ENCODE results near the gene SMG6. TPM values are rescaled to one million over a fixed set of nuclear protein-coding genes. Genes with fewer than 3 reads are reported as not detected.
"Not testable (repeated sequence)": the region's sequence is repeated elsewhere in the genome, so short reads cannot be mapped to it uniquely, and the experiment has no call there.

Gene SMG6
- polyA plus RNA-seq, 4 donors: 27.8 to 36.6 (median 31.2) TPM

DNA sequence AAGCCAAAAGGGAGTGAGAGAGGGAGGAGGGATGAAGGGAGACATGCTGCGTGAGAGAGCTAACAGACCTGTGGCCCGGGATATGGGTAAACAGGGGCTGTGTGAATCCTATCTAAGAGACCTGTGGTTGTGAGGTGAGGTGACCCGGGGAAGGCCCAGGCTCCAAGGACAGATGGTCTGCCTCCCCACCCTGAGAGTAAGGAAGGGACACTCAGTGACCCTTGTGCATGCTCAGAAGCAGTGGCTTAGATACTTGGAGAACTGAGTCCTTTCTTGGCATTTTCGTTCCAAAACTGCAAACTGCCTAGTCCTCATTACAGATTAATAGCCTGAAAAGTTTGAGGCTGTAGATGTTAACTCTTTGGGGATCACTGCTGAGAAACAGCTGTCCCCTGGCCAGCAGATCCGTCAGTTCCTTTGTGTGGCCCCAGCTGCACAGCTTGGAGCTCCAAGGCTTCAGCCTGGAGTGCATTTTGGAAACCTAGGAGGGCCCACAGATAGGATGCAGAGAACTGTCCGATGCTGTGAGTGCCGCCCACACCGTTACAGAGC is 121.6 kb downstream of the SMG6 start:
- DNase-seq (ENCODE audit: low read depth in 4 of 4, low spot score in 2 of 4): no peak

DNA sequence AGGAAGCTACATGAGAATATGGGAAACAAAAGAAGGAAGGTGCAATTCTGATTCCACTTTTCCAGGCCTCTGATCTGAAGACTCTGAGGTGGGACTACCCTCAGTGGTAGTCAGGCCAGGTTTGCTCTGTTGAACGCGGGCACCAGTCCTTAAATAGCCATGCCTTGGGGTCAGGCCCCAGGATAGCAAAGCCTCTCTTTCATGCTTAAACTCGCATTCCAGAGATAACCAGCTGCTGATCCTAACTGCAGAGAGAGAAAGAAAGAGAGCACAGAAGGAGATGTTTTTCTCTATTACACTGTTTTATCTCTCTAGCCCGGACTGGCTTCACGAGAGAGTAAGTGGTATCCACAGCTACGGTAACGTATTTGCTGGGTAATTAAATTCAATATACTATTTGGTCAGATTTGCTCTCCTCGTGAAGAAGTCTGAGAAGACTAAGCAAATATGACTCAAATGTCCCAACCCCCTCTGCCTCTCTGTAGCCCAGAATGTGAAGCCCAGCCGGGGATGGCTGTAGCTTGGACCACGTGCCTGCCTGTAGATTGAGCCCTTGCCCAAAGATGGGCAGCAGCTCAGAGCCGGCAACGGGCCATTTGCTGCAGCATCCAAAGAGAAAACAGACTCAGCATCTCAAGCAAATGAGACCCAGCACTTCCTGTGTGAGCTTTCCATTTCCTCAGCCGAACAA is 122.2 kb downstream of the SMG6 start:
- no peak for DNase-seq (ENCODE audit: low read depth in 4 of 4, low spot score in 2 of 4)

DNA sequence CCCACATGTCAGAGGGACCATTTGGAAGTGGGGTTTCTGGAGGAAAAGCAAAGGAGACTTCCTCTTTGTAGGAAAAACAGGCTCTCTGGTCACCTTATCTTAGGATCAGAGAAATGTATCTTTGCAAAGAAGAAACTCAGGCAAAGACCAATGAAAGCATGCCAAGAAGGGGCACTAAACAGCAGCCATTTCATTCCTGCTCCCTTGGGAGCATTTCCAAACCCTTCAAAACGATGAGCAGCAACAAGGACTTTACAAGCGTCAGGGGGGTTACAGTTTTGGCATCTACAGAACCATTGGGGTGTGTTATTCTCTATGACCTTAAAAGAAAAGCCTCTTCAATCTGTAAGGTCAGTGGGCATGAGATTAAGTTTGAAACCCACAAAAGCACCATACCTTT is 122.8 kb downstream of the SMG6 start:
- no peak for DNase-seq (ENCODE audit: low read depth in 4 of 4, low spot score in 2 of 4)

DNA sequence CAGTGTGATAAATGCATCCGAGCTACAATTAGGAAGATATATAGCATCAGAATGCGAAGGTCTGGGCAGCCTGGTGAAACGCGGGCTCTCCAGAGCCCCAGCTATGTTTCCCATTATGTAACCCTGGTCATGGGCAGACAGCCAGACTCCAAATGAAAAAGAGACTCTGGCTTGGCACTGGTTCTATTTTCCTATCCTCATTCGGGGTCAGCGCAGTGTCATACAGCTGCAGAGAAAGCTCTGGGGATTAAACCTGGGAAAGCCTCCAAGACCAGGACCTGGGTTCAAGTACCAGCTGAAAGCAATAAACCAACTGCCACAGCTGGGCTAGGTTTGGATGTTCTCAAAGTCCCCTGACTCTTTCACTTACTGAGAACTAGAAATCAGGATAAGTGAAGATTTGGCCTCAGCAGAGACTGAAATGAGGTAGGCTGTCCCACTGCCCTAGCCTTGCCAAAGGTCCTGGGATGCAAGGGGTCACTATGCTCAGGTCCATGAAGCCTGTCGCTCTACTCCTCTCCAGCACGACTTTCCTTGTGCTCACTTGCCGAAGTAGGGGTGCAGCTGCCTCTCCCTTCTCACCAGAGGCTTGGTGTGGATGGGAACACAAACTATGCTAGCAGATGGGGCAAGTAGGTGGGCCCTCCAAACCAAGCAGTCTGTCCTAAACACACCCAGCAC is 123.8 kb downstream of the SMG6 start:
- peak in 3 of 4 donors; percentile 83 to 89 (median 85) for DNase-seq (ENCODE audit: low read depth in 4 of 4, low spot score in 2 of 4)

DNA sequence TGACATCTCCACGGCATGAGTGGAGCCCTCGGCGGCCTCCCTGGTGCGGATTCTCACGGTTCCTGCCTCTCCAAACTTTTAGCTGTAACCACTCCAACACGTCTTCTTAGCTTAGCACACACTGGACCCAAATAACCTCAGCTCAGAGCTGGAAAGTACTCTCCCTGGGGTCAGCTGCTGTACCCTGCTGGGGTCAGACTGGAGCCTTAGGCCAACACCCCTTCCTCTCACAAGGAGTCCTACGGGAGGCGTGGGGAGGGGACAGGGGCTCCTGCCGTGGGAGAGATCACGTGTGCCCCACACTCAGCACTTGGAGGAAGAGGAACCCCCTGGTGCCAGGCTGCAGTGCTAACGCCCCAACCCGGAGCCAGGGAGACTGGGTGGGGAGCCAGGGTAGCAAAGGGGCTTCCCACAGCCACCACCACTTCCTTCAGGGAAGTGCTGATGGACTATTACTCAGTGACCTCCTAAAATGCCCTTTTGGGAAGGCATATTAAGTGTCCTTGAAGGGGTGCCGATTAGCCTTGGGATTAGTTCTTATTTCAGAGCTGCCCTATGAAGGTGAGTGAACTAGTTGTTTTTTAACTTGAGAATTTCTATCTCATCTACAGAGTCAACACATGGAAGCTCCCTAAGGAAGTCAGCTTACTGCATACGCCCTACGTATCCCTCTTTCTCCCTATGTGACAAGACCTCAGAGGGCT is 124.6 kb downstream of the SMG6 start:
- no peak for DNase-seq (ENCODE audit: low read depth in 4 of 4, low spot score in 2 of 4)

DNA sequence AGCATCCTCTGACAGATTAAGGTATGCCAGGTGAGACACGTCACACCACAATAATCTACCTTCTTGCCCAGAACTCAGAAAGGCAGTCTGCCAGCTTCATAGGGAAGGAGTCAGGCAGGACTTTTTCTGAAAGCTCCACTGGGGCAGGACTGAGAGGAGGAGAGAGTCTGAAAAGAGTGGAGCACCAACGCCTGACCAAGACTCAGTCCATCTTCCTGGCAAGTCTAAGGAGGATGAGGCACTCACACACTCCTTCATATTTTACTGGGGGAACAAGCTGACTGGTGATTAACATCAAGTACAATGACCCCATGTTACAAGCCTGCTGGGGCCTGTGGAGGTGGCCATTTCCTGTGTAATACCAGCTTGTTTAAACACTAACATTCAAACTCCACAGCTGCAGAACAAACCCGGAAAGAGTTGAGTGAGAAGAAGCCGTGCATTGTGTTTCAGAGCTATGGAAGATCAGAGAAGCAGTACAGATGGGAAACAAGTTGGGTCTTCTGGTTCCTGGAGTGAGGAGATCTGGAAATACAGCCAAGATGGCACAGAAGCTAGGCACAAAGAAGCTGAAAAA is 126.3 kb downstream of the SMG6 start:
- DNase-seq (ENCODE audit: low read depth in 4 of 4, low spot score in 2 of 4): no peak

DNA sequence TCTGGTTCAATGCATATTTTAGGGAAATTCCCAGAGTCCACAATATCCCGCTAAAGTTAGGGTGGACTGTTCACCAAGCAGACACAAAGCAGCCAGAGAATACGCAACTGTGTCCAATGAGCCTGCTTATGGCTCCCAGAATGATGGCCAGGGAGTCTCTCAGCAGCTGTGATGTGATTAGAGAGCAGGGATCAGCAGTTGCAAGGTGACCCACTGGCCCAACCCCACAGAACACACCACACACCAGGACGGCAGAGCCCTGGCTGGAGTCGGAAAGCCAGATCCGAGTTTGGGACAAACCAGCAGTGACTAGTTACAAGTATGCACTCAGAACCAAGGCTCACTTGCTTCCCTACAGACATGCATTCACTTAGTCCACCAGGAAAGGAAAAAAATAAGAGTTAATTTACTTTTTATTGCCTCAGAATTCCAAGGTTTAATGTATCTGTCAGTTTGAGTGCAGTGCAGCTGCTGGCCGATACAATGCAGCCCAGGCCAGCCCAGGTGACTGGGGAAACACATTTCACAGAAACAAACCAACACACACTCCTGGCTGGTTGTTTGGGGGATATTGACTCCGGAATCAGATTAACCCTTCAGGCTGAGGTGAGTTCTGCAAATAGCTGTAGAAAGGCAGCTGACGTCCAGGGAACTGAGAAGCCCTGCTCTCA is 127.0 kb downstream of the SMG6 start:
- no peak for DNase-seq (ENCODE audit: low read depth in 4 of 4, low spot score in 2 of 4)

DNA sequence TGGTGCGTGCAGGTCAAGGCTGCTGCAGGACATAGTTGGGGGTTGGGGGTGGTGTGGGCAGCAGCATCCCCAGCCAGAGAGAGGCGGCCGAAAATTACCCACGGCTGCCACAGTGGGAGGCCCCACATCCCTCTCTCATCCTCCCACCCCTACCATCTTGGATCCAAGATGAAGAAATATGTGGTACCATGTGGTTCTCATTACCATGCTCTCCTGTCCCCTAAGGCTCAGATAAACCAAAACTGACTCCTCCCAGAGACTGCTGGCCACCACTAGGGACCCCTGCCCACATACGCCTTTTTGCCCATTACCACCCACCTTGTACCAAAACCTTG is 128.3 kb downstream of the SMG6 start:
- DNase-seq (ENCODE audit: low read depth in 4 of 4, low spot score in 2 of 4): no peak

DNA sequence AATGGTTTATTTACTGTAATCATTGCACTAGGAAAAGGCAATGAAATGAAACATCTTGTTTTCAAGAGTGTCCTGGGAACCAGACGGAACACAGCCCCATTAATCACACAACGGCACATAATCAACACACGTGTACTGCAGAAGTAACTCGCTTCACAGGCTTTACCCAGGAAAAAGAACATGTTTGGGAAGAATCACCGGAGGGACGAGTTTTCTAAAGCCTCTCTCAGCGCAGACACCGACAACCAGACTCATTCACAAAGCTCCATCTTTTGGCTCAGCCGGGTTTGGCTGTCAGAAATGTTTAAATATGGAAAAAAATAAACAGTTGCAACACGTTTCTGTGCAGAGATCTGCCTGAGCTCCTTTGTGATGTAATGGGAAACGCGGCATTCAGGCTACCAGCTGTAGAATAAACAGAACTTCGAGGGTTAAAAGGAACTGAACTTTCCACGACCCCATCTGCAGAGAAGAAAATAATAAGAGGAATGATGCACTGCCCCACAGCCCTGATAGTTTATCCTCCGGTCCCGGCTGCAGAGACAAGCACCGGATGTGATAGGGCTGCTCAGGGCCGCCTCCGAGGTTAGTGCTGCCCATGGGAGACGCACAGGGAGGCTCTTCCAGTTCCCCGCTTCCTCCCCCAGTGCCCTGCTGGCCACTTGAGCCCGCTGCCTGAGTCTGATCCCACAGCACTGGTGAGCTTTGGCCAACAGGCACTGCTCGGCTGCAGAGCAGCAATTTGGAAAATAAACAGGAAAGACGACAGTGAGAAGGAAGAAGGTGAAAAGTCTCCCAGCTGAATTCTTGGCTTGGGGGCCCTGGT is 128.9 kb downstream of the SMG6 start:
- peak in 3 of 4 donors; percentile 65 to 74 (median 71) for DNase-seq (ENCODE audit: low read depth in 4 of 4, low spot score in 2 of 4)

DNA sequence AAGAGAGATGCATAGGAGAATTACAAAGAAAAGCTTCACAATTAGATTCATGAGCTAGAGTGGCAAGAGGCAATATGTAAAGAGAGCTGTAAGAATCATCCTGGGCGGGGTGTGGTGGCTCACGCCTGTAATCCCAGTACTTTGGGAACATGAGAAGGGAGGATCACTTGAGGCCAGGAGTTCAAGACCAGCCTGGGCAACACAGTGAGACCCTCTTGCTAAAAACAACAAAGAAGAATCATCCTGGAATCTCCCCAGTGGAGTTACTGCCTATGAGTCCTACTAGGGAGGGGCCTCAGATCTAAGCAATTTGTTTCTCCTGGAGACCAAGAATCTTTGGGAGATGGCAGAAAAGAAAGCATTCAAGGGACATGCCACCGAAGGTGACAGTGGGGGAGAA is 129.6 kb downstream of the SMG6 start:
- no peak for DNase-seq (ENCODE audit: low read depth in 4 of 4, low spot score in 2 of 4)

DNA sequence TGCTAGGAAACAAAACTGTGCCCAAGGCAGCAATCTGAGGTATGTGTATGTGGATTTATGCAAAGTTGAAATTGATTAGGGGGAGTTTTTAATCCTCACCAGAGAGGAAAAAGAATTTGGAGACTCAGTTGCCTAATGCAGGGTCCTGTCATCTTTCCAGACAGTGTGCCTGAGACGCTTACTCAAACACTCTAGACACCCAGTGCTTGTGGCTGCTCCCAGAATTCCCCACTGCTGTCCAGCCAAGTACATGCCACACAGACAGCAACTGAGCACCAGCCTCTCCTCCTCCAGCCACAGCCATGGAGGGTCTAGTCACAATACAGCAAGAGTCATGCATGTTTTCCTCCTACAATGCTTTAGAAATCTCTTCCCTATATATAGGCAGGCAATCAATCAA is 130.6 kb downstream of the SMG6 start:
- no peak for DNase-seq (ENCODE audit: low read depth in 4 of 4, low spot score in 2 of 4)

DNA sequence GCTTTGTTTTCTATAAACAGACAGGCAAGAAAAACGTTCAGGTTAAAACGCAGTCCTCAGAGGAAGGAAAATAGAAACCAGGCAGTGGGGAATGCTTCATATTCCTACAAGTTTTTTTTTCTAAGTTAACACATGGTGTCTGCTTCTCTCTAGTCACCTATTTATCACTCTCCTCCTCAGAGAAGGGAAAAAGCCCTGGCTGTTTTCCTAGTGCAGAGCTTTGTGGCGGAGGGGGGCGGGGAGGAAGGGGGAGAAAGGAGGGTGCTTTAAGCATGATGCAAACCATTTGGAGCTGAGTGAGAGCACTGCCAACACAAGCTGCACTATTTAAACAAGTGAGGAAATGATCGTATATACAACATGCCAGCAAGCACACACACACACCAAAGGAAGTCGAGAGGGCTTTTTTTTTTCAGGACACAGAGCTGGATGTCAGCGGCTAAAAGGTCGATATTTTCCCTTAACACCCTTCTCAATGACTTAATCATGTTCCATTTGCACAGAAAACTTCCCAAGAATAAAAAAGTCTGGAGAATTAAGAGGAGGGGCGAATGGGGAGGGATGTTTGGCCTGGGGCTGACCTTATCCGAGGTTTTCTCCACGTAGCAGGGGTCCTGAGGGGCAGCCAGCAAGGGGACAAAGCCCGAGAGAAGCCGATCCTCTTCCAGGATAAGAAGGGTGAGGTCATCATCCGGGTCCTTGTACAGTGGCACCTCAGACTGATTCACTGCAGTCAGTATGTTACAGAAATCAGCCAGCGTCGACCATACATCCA is 131.3 kb downstream of the SMG6 start:
- DNase-seq (ENCODE audit: low read depth in 4 of 4, low spot score in 2 of 4): peak in 3 of 4 donors; percentile 70 to 85 (median 79)

DNA sequence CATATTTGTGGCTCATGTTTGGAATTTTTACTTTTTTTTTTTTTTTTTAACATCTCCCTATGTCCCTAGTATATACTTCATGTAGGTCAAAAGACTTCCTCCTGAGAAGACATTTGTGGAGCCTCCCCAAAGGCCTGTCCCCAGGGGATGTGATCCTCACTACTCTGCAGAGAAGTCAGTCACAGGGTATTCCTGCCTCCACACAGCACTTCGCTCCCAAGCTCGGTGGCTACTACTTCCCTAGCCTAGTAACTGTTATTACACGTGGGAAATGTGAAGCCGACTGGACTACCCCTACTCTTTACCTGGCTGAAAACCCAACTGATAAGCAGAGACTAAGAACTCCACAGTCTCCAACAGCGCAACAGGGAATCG is 131.9 kb downstream of the SMG6 start:
- DNase-seq (ENCODE audit: low read depth in 4 of 4, low spot score in 2 of 4): no peak

DNA sequence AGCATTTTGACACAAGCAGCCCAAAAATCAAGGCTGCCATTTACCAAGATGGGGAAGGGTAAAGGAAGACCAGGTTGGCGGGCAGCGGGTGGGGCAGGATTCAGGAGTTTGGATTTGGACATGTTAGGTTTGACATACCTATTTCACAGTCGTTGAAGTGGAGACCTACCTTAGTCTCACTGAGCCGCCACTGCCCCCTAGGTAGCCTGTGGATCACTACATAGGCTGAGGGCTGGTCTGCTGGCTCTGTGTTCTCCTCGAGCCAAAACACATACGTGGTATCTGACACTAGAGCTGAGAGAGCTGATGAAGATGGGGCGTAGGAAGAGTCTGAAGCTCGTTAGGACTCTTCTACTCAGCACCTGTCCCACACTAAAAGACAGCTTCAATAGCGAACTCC is 133.6 kb downstream of the SMG6 start:
- no peak for DNase-seq (ENCODE audit: low read depth in 4 of 4, low spot score in 2 of 4)

DNA sequence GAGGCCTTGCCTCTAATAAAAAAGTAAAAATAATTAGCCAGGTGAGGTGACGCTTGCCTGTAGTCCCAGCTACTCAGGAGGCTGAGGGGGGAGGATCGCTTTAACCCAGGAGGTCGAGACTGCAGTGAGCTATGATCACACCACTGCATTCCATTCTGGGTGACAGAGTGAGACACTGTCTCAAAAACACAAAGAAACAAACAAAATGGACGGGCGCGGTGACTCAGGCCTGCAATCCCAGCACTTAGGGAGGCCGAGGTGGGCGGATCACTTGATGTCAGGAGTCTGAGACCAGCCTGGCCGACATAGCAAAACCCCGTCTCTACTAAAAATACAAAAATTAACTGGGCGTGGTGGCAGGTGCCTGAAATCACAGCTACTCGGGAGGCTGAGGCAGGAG is 137.9 kb downstream of the SMG6 start:
- not testable (repeated sequence) for DNase-seq (ENCODE audit: low read depth in 4 of 4, low spot score in 2 of 4)

DNA sequence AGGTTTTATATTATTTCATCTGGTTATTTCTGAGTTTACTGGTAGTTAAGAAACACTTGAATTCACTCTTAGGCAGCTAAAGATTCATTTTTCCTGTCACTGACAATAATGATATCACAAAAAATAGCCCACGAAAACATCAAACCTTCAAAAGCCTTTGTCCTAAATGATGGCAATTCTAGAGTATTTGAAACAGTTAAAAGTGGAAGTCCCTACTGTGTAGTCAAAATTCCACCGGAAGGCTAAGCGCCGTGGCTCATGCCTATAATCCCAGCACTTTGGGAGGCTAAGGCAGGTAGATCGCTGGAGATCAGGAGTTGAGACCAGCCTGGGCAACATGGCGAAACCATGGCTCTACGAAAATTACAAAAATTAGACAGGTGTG is 145.2 kb downstream of the SMG6 start:
- DNase-seq (ENCODE audit: low read depth in 4 of 4, low spot score in 2 of 4): no peak

DNA sequence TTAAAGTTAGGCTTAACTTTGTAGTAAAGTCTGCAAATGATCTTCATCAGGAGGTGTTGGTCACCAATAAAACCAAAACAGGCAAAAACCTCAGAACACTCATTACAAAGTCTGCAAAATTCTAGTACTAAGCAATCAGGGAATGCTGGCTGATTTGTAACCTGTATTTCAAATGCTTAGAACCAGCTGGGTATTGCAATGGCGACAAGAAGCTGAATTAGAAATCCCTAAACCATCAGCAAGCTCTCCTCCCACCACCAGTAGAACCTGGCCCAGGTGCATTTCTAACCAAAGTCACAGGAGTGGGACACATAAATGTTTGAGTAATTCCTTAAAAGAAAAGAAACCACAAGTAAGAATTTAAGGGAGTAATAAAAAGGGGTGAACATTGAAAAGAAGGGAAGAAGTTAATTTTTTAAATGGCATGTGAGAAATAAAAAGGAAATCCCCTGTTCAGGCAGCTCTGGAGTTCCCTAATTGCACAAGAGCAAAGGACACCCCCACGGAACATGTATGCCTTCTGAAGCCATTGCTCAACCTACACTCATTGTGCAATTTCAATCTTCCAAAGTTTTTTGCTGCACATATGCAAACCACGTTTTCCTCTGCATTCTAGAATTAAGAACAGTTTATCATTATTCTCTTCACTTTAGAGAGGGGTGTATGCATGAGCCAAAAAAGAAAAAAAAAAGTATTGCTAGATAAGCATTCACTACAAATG is 145.8 kb downstream of the SMG6 start:
- no peak for DNase-seq (ENCODE audit: low read depth in 4 of 4, low spot score in 2 of 4)

DNA sequence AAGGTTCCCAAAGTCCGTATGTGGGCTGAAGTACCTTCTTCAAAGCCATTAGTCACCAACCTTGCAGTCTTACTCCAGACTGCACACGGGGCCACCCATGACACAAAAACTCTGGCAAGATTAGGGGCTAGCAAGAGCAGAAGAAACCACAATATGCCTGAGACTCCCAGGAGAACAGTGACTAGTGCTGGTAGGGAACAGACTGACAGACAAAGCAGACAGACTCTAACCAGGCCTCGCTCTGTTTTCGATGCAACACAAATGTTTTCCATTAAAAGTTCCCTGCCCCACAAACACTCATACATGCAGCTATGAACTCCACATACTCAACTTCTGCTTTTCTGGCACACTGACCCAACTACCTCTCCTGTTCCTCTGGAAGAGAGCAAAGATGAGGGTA is 146.5 kb downstream of the SMG6 start:
- DNase-seq (ENCODE audit: low read depth in 4 of 4, low spot score in 2 of 4): no peak

DNA sequence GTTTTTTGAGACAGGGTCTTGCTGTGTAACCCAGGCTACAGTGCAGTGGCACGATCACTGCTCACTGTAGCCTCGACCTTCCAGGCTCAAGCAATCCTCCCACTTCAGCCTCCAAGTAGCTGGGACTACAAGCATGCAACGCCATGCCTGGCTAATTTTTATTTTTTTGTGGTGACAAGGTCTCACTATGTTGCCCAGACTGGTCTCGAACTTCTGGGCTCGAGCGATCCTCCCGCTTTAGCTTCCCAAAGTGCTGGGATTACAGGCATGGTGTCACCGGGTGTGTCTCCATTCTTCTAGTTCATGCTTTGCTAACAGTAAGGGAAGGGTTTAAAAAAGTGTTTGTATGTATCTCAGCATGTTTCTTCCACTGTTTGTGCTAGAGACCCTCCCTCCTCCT is 146.9 kb downstream of the SMG6 start:
- DNase-seq (ENCODE audit: low read depth in 4 of 4, low spot score in 2 of 4): no peak
